GM21423 (cell line): Measurements from ENCODE around the gene RPGRIP1L.

Source experiments
- ATAC-seq: cut with Tn5 transposase; IDR thresholded peaks from one replicate; pipeline ENCODE4 v1.9.1; 2021; ENCODE audit warnings: mild to moderate bottlenecking, moderate library complexity; ENCODE audit not compliant: unreplicated experiment

The RPGRIP1L gene

DNA sequence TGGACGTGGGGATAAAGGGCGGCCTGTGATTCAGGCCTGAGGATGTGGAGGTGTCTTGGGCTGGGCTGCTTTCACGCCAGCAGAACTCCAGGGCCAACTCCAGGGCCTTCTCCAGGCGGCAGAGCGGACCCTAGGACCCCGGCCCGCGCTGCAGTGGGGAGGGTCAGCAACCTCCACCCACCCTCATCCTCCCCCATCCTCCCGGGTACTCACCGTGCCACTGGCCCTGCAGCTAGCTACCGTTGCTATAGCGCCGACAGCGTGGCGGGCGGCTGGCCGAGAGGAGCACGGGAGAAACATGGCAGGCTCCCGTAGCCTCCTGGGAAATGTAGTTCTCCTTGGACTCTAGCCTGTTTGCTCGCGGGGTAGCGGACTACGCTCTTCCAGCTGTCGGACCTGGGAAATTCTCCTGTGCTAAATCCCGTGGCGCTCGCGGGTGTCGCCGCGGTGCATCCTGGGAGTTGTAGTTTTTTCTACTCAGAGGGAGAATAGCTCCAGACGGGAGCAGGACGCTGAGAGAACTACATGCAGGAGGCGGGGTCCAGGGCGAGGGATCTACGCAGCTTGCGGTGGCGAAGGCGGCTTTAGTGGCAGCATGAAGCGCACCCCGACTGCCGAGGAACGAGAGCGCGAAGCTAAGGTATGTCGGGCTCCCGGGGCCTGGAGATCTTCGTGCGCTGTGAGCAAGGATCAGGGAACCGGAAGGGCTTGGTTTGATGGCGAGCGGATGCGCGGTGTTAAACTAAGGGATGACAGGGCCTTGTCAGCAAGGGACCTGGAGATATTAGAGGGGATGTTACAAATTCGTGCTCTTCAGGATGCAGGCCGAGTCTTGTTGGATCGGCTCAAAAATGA lies at the start of gene RPGRIP1L, which contains the start of gene FTO:
Gene RPGRIP1L (minus strand): TSS at position 270 of the 855 bp plus-strand sequence. CDS start 3,136 bp downstream, outside the sequence.
Gene FTO (plus strand): TSS at position 567 of the 855 bp plus-strand sequence.
- ATAC-seq = peak; percentile 99

DNA sequence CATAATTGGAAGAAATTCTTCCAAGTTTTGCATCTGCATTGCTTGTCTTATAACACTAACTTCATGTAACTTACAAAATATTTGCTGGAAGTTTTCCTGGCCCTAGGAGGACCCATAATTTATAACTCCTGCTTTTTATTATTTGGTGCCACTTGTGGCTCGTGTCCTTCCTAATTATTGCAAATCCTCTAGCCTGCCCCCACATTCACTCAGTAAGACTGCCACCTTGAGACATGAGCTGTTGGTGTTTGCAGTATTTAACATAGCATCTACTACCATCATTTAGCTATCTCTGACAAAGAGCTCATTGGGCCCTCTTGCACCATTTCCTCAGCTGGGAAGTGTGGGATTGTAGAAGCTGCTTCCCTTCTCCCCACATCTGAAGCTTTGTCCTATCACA lies 49.8 kb upstream of the RPGRIP1L start:
- no peak for ATAC-seq

DNA sequence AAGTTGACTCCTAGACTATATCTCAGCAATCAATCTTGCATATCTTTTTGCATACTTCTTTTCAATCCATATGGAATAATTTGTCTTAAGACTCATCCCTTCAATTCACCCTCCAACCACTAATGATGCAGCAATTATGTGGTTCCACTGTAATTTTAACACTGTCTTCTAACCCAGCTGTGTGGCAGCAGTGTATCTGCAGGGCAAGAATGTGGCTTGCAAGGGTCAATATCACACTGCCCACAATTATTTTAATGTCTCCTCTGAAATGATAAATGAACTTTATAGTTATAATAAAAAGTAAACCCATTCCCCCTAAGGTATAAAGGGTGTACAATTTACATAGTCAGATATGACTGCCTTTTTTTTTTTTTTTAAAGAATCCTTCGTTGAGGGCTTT lies 48.9 kb upstream of the RPGRIP1L start:
- ATAC-seq = no peak

DNA sequence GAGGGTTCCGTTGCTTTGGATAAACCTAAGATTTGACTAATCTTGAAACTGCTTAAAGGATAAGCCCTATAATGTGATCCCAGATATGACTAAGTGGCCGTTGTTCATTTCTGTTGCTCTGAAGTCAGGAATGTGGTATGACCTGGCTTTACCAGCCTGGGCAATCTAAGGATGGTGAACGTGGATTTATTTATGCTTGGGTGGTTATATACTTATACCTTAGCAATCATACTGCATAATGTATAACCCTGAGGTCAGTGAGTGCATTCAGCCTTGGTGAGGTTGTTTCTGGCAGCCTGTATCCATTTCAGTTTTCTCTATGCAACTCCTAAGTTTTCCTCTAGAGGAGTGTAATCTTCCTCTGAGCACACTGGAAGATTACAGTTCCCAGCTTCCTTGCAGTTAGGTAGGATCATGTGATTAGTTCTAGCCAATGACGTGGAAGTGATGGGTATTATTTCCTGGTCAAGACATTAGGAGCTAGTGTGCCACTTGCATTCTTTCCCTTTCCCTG lies 42.2 kb upstream of the RPGRIP1L start:
- no peak for ATAC-seq

DNA sequence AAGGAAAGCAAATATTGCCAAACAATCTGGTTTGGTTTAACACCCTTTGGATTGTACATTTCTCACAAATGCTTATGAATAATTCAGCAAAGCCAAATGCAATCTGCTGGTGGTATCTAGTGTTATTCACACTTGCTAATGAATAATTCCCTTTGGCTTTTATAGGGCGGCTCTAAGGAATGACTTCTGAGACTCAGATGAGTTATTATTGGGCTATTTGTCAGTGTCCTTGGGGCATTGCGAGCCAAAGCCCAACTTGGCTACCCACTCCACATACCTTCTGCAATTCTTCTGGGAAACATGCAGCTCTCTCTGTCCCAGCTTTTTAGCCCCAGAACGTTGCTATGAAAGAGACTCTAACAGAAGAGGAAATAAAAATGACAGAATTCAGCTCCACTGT lies 41.4 kb upstream of the RPGRIP1L start:
- no peak for ATAC-seq

DNA sequence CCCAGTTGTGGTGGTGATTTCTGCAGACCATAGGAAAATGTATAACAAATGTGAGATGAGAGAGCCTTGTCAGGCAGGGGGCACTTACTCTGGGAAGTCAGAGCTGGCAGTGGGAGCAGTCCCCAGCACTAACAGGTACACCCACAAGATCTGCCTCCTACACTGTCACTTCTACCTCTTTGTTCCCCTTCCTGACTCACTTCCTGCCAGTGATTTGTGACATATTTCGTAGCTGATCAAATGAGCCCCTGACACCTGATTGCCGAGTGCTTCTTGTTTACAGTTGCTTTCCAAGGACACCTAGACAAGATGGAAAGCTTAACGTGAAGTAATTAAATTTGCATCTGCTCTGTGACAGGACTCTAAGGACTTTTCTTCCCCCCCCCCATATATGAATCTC lies 40.8 kb upstream of the RPGRIP1L start:
- no peak for ATAC-seq

DNA sequence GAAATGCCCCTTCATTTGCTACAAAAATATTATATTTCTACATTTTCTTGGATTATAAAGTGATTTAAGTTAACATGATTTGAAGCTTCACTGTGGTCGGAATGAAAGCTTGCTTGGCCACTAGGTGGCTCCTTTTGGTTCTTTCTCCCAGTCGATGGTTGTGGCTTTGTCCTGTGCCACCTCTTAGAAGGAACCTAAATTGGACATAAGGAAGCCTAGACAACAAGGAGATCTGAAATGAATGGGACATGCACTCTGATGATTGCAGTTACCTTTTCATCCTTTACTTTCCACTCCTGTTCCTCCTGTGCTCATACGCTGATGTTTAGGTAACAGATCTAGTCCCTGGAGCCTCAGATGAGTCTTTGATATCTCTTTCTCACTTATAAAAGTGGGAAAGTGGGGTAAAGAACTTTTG lies 39.5 kb upstream of the RPGRIP1L start:
- ATAC-seq = no peak

DNA sequence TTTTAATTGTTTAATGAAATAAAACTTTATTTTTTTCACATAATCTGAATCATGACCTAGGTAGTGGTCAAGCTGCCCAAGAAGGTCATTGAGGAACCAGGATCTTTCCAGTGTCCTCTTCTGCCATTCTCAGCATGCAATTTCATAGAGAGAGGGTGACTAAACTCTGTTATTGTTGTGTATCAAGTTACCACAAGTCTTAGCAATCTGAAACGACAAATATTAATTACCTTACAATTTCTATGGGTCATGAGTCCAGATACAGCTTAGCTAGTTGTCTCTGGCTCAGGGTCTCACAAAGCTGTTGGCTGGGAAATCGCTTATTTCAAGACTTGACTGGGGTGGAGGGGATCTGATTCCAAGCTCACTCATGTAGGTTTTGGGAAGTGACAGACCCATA lies 37.9 kb upstream of the RPGRIP1L start:
- ATAC-seq = no peak

DNA sequence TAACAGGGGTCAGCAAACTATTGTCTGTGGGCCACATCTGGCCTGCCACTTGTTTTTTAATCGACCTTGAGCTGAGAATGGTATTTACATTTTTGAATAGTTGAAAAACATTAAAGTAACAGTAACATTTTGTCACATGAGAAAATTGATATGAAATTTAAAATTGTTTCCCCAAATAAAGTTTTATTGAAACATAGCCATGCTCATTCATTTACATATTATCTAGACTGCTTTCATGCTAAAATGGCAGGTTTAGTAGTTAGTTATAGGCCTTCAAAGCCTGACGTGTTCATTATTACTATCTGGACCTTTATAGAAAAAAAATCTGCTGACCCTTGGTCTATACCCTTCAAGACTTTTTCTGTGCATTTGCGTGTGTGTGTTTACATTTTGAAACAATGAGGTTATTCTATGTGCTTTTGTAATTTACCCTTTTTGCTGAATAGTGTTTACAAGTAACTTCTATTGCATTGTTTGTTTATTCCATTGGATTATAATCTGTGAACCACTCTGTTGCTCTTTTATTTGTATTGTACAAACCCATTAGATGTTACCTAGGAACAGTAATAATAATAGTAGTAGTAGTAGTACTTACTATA lies 37.4 kb upstream of the RPGRIP1L start:
- ATAC-seq = no peak

DNA sequence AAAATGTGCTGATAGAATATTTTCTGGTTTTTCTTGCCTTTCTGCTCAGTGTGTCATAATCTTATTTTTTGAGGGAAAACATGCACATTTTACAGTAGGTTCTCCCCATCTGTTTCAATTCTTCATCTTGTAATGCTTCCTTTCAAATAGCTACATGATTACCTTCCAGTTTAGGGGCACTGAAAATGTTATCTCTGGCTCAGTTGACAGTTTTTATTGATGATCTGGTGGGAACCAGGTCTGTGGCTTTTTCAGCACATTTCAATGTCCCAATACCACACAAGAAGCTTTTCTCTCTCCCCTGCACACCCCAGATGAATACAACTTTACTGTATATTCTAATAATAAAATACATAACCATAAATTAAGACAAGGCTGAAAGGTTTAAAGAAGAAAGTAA lies 36.8 kb upstream of the RPGRIP1L start:
- no peak for ATAC-seq

DNA sequence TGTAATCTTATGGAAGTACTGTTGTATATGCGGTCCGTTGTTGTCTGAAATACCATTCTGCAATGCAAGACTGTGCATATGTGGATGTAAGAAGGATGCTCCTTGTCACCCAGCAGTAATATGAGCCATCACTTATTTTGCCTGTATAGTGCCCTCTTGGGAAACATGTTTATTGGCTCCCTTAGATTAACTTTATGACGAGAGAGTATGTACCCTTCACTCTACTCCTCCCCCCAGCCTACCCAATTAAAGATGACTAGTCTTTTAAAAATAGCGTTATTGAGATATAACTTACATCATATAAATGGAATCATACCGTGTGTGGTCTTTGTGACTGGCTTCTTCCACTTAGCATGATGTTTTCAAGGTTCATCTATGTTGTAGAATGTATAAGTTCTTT lies 33.9 kb upstream of the RPGRIP1L start:
- ATAC-seq = no peak

DNA sequence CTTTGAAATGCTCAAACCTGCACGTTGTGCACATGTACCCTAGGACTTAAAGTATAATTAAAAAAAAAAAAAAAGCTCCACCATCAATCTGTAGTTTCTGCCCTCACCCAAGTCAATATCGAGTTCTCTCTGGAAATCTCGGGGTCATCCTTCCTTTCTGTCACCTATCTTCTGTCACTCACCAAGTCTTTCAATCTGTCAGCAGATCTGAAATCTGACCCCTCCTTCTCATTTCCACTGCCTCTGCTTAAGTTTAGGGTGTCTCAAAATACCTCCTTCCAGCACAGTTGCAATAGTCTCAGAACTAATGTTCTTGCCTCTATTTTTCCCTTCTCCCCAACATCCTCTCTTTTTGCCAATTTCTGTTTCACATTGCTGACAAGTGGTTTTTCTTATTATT lies 32.6 kb upstream of the RPGRIP1L start:
- ATAC-seq = no peak

DNA sequence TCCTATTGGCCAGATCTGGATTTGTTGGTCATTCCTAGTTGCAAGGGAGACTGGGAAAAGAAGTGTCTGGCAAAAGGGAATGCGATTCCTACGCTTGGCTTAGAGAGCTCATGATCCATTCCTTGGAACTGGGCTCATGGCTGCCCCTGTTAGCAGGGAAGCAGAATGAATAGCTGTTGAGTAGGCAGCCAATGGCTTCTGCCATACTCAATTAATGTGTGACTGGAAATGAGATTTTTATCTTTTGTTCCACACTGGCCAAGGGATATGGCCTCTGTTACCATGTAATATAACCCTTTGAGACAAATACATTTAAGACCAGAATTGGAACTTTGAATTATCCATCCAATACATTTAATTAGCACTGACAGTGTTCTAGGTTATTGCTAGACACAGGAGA lies 31.2 kb upstream of the RPGRIP1L start:
- ATAC-seq = no peak

DNA sequence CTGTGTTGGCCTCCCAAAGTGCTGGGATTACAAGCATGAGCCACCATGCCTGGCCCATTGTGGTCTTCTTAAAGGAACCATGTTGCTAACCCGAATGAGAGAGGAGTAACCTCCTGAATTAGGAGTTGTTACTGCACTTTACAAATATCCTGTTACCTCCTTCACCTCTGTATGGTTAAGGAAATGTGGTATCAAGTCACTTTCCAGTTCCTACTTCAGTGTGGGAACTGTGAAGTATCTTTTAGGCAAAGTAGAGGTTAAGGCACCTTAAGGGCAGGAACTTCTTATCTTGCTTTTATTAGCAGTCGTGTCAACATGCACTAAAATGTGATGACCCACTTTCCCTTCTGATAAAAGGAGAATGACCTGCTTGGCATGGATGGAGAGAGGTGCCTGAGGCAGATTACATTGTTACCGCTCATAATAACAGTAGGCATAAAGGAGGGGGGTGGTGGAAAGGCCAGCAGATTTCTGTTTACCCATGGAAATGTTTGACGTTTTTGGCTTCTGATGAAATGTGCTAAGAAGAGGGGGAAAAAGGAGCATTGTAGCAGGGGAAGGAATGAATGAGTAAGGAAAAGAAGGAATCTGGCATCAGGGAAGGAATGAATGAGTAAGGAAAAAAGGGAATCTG lies 28.8 kb upstream of the RPGRIP1L start:
- ATAC-seq = no peak

DNA sequence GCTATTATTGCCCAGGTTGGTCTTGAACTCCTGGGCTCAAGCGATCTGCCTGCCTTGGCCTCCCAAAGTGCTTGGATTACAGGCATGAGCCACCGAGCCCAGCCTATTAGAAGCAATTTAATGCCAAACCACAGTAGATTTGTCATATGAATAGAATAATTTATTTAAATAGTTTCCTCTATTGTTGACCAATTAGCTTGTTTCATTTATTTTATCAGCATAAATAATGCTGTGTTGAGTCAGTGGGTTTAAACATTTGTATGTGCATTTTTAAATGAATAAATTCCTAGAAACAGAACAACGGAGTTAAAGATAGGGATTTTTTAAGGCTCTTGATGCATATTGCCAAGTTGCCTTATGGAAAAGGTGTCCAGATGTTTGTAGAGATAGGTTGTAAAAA lies 27.0 kb upstream of the RPGRIP1L start:
- no peak for ATAC-seq

DNA sequence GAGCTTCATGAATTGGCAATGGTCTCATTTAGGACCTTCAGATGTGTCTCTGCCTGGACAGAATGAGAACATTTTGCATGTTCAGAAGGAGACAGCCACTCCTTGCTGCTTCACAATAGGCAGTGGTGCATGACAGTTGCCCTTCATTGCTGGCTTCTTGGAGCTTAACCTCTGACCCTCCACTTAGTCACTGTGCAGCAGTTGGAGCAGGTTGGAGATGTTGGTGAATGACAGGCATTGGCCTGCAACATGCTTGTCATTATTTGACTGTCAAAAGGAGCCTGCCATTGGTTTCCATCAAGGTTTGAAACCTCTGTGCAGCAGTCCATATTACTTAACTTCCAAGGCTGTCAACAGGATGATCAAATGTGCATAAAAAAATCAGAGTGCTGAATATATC lies 23.0 kb upstream of the RPGRIP1L start:
- no peak for ATAC-seq

DNA sequence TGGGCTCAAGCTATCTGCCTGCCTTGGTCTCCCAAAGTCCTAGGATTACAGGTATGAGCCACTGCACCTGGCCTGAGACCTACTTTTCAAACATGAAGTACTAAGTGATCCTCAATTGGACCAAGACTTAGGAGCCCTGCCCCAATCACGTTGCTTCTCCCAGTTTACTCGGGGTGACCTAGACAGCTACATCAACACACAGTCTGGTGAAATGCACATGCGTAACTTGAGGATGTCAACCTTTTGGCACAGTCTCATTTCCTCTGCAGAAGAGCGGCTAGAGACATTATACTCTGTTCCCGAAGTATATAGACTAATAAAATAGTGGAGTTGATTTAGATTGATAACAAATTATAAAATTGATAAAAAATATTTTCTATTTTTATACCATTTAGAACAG lies 17.4 kb upstream of the RPGRIP1L start:
- ATAC-seq = no peak

DNA sequence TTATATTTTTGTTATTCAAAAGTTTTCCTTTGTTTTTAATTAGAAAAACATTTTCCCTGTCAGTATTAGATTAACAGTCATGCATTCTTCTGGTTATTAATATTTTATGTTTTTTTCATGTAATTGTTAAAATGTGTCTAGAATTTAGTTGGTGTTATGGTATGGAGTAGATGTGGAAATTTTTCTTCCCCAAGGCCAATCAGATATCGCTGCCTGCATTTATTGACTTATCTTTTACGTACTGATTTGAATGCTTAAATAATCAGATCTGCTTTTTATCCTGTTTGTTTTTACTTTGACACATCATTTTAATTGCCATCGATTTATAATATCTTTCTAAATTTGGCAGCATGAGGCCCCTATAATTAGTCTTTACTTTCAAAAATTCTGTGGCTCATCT lies 13.9 kb upstream of the RPGRIP1L start:
- ATAC-seq = no peak

DNA sequence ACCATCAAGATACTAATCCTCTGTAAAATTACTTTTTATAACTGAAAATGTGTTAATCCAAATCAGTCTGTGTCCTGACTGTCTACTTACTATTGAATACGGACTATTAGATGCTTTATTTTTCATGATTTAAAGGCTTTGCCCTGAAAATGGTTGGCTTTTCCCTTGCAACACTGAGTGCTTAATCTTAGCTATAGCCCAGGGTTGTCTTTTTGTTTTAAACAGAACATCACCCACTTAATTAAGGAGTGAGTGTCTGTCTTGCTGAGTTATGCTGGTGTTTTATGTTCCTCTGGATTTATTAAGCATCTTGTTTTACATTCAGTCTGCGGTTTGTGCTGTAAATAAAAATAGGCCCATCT lies 11.3 kb upstream of the RPGRIP1L start:
- no peak for ATAC-seq

DNA sequence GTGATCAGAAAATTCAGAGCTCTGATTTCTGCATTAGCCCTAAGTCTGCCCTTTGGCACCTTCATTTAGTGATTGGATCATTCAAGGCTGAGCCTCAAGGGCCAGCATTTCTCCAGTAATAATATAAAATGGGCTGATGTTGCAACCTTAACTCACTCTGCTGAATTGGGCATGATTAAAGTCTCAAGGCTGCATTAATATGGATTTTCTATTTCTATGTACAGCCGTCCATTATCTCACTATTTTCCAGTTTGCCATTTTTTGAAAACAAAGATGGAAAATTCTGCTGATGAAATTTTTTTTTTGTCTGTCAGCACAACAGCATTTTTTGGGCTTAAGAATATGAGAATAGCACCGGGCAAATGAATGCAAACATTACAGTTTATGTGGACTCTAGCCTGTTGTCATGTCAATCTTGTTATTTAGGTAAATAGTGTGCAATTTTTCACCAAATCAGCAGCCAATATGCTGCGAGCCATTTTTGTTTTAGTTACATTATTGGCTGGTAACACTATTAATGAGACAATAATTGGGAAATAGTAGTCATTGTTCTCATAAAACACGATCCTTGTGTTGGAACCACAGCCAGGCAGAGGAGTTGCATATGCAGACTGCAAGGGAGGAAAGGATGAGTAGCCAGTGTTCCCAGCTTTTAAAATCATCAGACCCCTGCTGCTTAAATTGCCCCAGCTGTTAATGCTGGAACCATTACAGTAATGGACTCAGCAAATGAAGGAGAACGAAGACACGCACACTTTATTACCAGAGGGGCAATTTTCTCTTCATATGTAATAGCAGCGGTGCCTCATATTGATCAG lies 10.8 kb upstream of the RPGRIP1L start:
- no peak for ATAC-seq
